Measurements from ENCODE around the gene CMPK1.

Gene CMPK1

DNA sequence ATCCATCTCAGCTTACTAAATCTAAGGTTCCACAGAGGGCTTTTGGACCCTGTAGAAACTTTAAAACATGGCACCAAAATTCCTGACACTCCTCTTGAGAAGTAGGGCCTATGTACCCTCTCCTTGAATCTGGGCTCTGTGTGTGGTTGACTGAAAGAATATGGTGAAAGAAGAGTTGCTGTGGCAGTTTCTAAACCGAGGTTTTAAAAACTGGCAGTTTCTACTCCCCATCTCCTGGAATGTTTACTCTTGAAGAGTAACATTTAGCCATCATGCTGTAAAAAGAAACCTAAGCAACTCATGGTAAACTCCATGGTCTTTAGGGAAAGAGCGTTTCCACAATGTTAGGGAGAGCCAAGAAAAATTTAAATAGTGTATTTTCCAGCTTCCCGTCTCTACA is 4.6 kb upstream of the CMPK1 start:
- H3K4me2 ChIP-seq (ENCODE audit: low read depth, low read length, poor library complexity, severe bottlenecking), result no peak overlapping the region
- H3K4me1 ChIP-seq (ENCODE audit: insufficient read depth, low read length, poor library complexity, severe bottlenecking), result peaks cover 13% of the 10 kb centered on the region
- 0 out of 2 replicates have a peak, but pooled peaks cover 4% of the 10 kb centered on the region for H3F3A ChIP-seq (ENCODE audit: low read depth)
- TF ChIP-seq EZH2phosphoT487 (IDR thresholded peaks at IDR 0.05; ENCODE audit: borderline replicate concordance), result no peak
- TF ChIP-seq, protein P1, sequence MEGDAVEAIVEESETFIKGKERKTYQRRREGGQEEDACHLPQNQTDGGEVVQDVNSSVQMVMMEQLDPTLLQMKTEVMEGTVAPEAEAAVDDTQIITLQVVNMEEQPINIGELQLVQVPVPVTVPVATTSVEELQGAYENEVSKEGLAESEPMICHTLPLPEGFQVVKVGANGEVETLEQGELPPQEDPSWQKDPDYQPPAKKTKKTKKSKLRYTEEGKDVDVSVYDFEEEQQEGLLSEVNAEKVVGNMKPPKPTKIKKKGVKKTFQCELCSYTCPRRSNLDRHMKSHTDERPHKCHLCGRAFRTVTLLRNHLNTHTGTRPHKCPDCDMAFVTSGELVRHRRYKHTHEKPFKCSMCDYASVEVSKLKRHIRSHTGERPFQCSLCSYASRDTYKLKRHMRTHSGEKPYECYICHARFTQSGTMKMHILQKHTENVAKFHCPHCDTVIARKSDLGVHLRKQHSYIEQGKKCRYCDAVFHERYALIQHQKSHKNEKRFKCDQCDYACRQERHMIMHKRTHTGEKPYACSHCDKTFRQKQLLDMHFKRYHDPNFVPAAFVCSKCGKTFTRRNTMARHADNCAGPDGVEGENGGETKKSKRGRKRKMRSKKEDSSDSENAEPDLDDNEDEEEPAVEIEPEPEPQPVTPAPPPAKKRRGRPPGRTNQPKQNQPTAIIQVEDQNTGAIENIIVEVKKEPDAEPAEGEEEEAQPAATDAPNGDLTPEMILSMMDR (conservative IDR thresholded peaks at IDR 0.05; ENCODE audit: low read length), result no peak
- no peak overlapping the region for H3K4me3 ChIP-seq (ENCODE audit: low read length, poor library complexity, severe bottlenecking)
- no peak overlapping the region for H3K9ac ChIP-seq (ENCODE audit: low read depth, low read length, poor library complexity, severe bottlenecking)
- H3K27me3 ChIP-seq (ENCODE audit: insufficient read depth, low read length, poor library complexity, severe bottlenecking), result no peaks in the 10 kb centered on the region
- no peaks in the 10 kb centered on the region for H3K36me3 ChIP-seq (ENCODE audit: insufficient read depth, low read length)
- 0 out of 2 replicates have a peak, but pooled peaks cover 9% of the 10 kb centered on the region for H3K79me2 ChIP-seq (ENCODE audit: insufficient read depth, low read length)
- H2AFZ ChIP-seq (ENCODE audit: low read length), result no peak overlapping the region
- no peaks in the 10 kb centered on the region for H3K9me3 ChIP-seq (ENCODE audit: insufficient read depth, low read depth, low read length)
- no peaks in the 10 kb centered on the region for H4K20me1 ChIP-seq (ENCODE audit: insufficient read depth, low read length, poor library complexity, severe bottlenecking)
- H3K9me2 ChIP-seq (replicated peaks; ENCODE audit: low read depth, low read length), result no peaks in the 10 kb centered on the region

DNA sequence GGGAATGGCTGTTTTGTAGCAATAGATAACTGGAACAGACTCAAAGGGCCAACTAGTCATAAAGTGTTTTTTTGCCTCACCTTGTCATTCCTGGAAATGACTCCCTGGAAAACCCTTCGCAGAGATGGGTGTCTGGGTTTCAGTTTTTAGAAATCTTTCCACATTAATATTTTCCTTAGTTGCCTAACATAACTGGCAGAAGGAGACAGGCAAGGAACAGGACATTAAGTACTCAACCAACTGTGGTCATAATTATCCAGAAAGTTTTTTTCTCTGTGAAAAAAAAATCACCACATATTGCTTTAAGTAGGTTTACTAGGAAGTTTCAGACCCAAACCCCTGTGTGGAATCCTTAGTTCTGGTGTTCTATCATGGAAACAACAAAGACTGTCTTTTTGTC is 3.4 kb upstream of the CMPK1 start:
- H3K27me3 ChIP-seq (ENCODE audit: insufficient read depth, low read length, poor library complexity, severe bottlenecking), result no peaks in the 10 kb centered on the region
- peaks cover 6% of the 10 kb centered on the region for H4K20me1 ChIP-seq (ENCODE audit: insufficient read depth, low read length, poor library complexity, severe bottlenecking)
- H2AFZ ChIP-seq (ENCODE audit: low read length), result no peak overlapping the region
- H3K4me3 ChIP-seq (ENCODE audit: low read length, poor library complexity, severe bottlenecking), result no peak overlapping the region
- H3F3A ChIP-seq (ENCODE audit: low read depth), result 0 out of 2 replicates have a peak, but pooled peaks cover 4% of the 10 kb centered on the region
- no peak overlapping the region for H3K4me2 ChIP-seq (ENCODE audit: low read depth, low read length, poor library complexity, severe bottlenecking)
- H3K9me3 ChIP-seq (ENCODE audit: insufficient read depth, low read depth, low read length), result no peaks in the 10 kb centered on the region
- TF ChIP-seq, protein P1 (conservative IDR thresholded peaks at IDR 0.05; ENCODE audit: low read length), result no peak
- TF ChIP-seq EZH2phosphoT487 (IDR thresholded peaks at IDR 0.05; ENCODE audit: borderline replicate concordance), result no peak
- H3K79me2 ChIP-seq (ENCODE audit: insufficient read depth, low read length), result peaks cover 20% of the 10 kb centered on the region
- H3K9me2 ChIP-seq (replicated peaks; ENCODE audit: low read depth, low read length), result no peaks in the 10 kb centered on the region
- no peaks in the 10 kb centered on the region for H3K36me3 ChIP-seq (ENCODE audit: insufficient read depth, low read length)
- no peak overlapping the region for H3K9ac ChIP-seq (ENCODE audit: low read depth, low read length, poor library complexity, severe bottlenecking)
- H3K4me1 ChIP-seq (ENCODE audit: insufficient read depth, low read length, poor library complexity, severe bottlenecking), result peaks cover 15% of the 10 kb centered on the region

DNA sequence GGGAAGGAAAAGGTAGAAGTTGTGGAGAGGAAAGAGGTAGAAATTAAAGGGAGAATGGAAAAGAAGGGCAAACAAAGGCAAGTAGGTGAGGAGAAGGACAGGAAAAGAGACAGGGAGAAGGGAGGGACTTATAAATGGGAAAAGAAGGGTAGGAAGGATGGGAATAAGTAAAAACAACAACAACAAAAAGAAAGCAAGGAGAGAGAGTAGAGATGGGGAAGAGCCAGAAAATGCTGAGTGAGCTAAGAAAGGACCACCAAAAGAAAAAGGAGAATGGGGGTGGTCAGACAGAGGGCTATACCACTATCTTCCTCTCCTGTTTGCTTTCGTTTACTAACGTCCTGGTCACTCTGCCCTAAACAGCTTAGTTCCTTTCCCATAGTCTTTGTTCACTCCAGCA is 1.7 kb upstream of the CMPK1 start:
- no peak for TF ChIP-seq EZH2phosphoT487 (IDR thresholded peaks at IDR 0.05; ENCODE audit: borderline replicate concordance)
- TF ChIP-seq, protein P1 (conservative IDR thresholded peaks at IDR 0.05; ENCODE audit: low read length), result no peak
- H2AFZ ChIP-seq (ENCODE audit: low read length), result no peak overlapping the region
- H3K79me2 ChIP-seq (ENCODE audit: insufficient read depth, low read length), result peaks cover 37% of the 10 kb centered on the region
- H3K4me3 ChIP-seq (ENCODE audit: low read length, poor library complexity, severe bottlenecking), result no peak overlapping the region
- peaks cover 18% of the 10 kb centered on the region for H4K20me1 ChIP-seq (ENCODE audit: insufficient read depth, low read length, poor library complexity, severe bottlenecking)
- H3F3A ChIP-seq (ENCODE audit: low read depth), result 0 out of 2 replicates have a peak, but pooled peaks cover 4% of the 10 kb centered on the region
- peak overlapping the region; percentile 77 for H3K4me2 ChIP-seq (ENCODE audit: low read depth, low read length, poor library complexity, severe bottlenecking)
- H3K36me3 ChIP-seq (ENCODE audit: insufficient read depth, low read length), result no peaks in the 10 kb centered on the region
- H3K4me1 ChIP-seq (ENCODE audit: insufficient read depth, low read length, poor library complexity, severe bottlenecking), result peaks cover 27% of the 10 kb centered on the region
- no peaks in the 10 kb centered on the region for H3K27me3 ChIP-seq (ENCODE audit: insufficient read depth, low read length, poor library complexity, severe bottlenecking)
- H3K9me3 ChIP-seq (ENCODE audit: insufficient read depth, low read depth, low read length), result no peaks in the 10 kb centered on the region
- no peak overlapping the region for H3K9ac ChIP-seq (ENCODE audit: low read depth, low read length, poor library complexity, severe bottlenecking)
- H3K9me2 ChIP-seq (replicated peaks; ENCODE audit: low read depth, low read length), result no peaks in the 10 kb centered on the region

Measured in Loucy (cell line).